IPS-15b (cell line): Measurements from ENCODE around the gene BCL3.

ENCODE experiments used
- H3K27me3 ChIP-seq: one replicate; pipeline ENCODE4 v1.6.1; 2013; ENCODE audit warnings: low read length; ENCODE audit not compliant: control insufficient read depth, insufficient read depth
- H3K36me3 ChIP-seq: one replicate; pipeline ENCODE4 v1.6.1; 2013; ENCODE audit warnings: low read length; ENCODE audit not compliant: control insufficient read depth, insufficient read depth
- H3K4me1 ChIP-seq: one replicate; pipeline ENCODE4 v1.6.1; 2013; ENCODE audit warnings: mild to moderate bottlenecking, low read length; ENCODE audit not compliant: control insufficient read depth, insufficient read depth
- H3K4me3 ChIP-seq: one replicate; pipeline ENCODE4 v1.5.1; 2013; ENCODE audit warnings: low read depth, low read length
- H3K9ac ChIP-seq: one replicate; pipeline ENCODE4 v1.6.1; 2013; ENCODE audit warnings: low read depth, mild to moderate bottlenecking, low read length
- H3K9me3 ChIP-seq: one replicate; pipeline ENCODE4 v1.6.1; 2013; ENCODE audit warnings: mild to moderate bottlenecking, low read length; ENCODE audit not compliant: control insufficient read depth, insufficient read depth

The BCL3 gene

DNA sequence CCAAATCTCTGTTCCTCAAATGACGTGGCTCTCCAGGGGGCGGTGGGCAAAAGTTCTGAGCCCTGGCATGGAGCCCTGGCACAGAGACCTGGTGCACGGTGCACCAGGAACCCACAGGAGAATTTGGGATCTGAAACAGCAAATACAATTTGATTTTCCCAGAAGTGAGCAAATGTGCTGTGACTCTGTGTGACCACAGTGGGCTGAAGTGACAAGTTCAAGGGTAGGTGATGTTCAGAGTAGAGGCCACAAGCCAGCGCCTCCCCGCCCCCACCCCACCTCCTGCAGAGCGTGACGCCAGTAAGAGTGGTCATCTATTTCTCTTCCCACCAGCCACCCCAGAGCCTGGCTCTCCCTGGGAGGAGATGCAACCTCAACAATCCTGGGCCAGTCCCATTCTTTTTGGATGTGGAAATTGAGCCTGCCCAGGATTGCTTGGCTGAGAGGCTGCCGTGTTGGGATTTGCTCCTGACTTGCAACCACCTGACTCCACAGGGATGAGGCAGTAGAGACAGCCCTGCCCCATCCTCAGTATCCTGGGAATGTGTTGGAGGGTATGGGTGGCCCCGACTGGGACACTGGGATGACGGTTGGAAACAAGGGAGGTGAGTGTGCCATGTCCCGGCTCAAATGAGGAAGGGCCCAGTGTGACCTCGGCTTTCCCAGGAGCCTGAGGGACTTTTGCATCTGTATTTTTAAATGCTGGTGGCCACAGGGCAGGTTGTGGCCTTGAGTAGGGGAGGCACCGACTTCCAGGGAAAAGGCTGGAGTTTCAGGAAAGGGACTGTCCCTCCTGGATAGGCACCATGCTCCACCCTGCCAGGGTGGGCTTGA, 11.1 kb upstream of the BCL3 start:
- no peak overlapping the region for H3K4me3 ChIP-seq
- H3K4me1 ChIP-seq = peaks cover 4% of the 10 kb centered on the region
- H3K27me3 ChIP-seq = peaks cover 3% of the 10 kb centered on the region
- H3K9me3 ChIP-seq = no peaks in the 10 kb centered on the region
- no peaks in the 10 kb centered on the region for H3K36me3 ChIP-seq
- no peak overlapping the region for H3K9ac ChIP-seq

DNA sequence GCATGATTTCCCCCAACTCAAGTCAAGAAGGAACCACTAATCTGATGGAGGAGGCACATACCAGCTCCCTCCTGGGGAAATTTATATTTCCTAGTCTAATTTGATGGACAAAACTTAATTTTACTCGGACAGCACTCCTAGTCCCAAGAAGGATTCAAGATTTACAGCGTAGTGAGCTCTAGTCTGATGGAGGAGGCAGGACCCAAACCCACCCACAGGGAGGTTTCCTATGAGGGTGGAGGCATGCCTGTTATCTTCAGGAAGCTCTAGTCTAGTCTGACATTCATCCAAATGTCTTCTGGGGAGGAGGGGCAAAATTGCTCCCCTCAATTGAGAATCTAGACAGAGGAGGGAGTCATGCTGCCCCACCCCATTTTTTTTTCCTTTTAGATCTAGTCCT, 10.4 kb upstream of the BCL3 start:
- no peaks in the 10 kb centered on the region for H3K36me3 ChIP-seq
- no peaks in the 10 kb centered on the region for H3K9me3 ChIP-seq
- H3K4me3 ChIP-seq = no peak overlapping the region
- H3K27me3 ChIP-seq = peaks cover 3% of the 10 kb centered on the region
- H3K9ac ChIP-seq = no peak overlapping the region
- H3K4me1 ChIP-seq = peaks cover 4% of the 10 kb centered on the region

DNA sequence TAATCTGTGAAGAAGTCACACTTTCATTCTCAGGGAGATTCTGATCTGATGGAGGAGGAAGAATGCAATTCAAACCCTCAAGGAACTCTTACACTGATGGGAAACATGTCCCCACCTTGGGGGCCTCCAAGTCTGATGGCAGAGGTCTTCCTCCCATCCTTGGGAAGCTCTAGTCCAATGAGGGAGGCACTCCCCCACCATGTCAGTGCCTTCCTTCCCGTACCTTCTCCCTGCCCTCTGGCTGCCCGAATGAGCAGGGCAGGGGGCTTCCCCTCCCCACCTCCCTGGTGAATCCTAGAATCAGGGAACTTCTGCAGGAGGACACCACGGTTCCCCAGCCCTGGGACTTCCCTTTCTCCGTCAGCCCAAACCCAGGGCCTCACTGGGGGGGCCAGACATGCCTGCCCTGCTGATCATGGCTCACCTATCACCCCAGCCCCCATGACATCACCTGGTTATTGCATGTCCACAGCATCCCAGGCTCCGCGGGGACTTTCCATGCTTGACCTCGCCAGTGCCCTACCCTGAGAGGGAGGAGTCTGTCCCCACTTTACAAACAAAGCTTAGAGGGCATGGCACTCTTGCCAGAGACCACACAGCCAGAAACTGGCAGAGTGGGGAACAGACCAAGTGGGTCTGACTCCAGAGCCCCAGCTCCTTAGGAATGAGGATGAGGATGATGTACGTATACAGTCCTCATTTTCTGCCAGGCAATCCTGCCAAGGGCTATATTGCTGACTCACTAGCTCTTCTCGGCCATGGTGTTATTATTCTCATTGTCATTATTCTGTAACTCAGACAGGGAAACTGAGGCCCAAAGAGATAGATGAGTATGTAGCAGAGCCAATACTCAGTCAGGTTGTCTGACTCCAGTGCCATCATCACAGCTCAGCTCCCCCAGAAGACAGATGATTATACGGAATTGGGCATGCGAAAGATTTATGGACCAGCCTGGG, 9.6 kb upstream of the BCL3 start:
- H3K9me3 ChIP-seq = no peaks in the 10 kb centered on the region
- H3K27me3 ChIP-seq = peaks cover 5% of the 10 kb centered on the region
- no peaks in the 10 kb centered on the region for H3K36me3 ChIP-seq
- H3K4me1 ChIP-seq = peaks cover 4% of the 10 kb centered on the region
- H3K9ac ChIP-seq = no peak overlapping the region
- H3K4me3 ChIP-seq = no peak overlapping the region

DNA sequence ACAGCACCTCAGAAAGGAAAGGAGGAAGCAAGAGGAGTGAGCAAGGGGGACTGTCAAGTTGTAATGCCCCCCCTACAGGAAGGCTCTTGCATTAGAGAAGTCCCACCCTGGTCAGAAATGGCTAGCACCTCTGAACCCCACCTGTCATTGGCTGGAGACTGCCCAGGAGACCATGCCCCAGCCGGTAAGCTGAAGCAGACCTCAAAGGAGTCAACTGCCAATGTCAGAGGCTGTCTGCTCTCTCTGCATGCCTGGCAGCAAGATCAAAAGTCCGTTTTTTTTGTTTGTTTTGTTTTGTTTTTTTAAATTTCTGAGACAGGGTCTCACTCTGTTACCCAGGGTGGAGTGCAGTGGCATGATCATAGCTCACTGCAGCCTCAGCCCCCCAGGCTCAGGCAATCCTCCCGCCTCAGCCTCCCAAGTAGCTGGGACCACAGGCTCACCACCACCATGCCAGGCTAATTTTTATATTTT, 8.1 kb upstream of the BCL3 start:
- Histone ChIP-seq H3K4me1 (peaks cover 6% of the 10 kb centered on the region), H3K4me3 (no peak overlapping the region), H3K36me3 (no peaks in the 10 kb centered on the region), H3K9ac (no peak overlapping the region), H3K9me3 (no peaks in the 10 kb centered on the region), H3K27me3 (peaks cover 9% of the 10 kb centered on the region)

DNA sequence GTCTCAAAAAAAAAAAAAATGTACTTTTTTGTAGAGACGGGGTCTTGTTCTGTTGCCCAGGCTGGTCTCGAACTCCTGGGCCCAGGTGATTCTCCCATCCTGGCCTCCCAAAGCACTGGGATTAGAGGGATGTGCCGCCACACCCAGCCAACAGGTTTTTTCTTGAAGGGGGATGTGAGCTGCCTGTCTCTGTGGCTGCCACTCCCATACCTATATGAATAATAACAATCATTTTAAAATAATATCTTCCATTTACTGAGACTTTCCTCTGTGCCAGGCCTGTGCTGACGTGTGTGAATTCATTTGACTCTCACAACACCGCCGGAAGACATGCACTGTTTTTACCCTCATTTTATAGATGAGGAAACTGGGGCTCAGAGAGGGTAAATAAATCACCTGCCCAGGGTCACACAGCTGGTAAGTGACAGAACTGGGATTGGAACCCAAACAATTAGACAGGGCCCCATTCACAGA, 7.2 kb upstream of the BCL3 start:
- H3K36me3 ChIP-seq = no peaks in the 10 kb centered on the region
- no peak overlapping the region for H3K9ac ChIP-seq
- H3K27me3 ChIP-seq = peaks cover 18% of the 10 kb centered on the region
- no peaks in the 10 kb centered on the region for H3K9me3 ChIP-seq
- H3K4me3 ChIP-seq = no peak overlapping the region
- peaks cover 8% of the 10 kb centered on the region for H3K4me1 ChIP-seq

DNA sequence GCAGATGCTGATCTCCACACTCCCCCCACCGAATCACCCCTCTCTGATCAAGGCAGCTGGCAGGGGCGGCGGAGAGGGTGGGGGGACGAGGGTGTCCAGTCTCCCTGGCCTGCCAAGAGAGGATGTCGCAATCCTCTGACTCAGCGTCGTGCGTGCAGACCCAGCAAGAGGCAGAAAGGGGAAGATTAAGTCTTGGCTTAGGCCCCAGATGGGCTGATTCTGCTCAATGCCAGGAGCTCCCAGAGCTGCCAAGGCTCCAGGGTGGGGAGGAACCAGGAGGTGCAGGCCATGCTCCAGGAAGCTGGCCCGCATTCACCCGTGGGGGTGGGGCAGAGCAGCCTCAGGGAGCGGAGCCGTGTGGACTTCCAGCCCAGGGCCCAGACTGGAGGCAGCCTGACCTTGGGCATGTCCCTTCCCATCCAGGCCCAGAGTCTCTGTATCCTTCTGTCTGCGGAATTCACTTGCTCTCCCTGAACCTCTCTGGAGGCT, 6.6 kb upstream of the BCL3 start:
- H3K4me3 ChIP-seq = no peak overlapping the region
- no peaks in the 10 kb centered on the region for H3K36me3 ChIP-seq
- H3K9me3 ChIP-seq = no peaks in the 10 kb centered on the region
- no peak overlapping the region for H3K9ac ChIP-seq
- peaks cover 8% of the 10 kb centered on the region for H3K4me1 ChIP-seq
- peaks cover 24% of the 10 kb centered on the region for H3K27me3 ChIP-seq

DNA sequence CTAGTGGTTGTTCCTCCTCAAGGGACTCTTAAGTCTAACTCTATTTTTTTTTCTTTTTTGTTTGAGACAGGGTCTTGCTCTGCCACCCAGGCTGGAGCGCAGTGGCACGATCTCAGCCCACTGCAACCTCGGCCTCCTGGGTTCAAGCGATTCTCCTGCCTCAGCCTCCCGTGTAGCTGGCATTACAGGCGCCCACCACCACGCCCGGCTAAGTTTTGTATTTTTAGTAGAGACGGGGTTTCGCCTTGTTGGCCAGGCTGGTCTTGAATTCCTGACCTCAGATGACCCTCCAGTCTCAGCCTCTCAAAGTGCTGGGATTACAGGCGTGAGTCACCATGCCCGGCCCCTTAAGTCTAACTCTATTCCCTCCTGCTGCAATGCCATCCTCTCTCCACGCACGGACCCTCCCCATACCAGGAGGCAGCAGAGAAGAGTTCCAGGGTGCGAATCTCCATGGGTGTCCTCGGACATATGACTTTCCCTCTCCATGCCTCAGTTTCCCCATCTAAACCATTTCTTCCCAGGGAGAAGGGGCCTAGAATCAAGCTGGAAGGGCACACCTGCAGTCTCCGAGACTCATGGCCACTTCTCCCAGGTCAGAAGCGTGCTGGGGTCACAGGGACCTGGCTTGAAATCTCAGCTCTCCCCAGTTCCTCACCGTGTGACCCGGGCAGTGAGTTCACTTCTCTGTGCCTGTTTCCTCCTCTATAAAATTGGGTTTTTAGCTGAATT, 6.0 kb upstream of the BCL3 start:
- peaks cover 27% of the 10 kb centered on the region for H3K27me3 ChIP-seq
- no peaks in the 10 kb centered on the region for H3K36me3 ChIP-seq
- H3K9me3 ChIP-seq = no peaks in the 10 kb centered on the region
- H3K4me1 ChIP-seq = peaks cover 8% of the 10 kb centered on the region
- no peak overlapping the region for H3K4me3 ChIP-seq
- no peak overlapping the region for H3K9ac ChIP-seq

DNA sequence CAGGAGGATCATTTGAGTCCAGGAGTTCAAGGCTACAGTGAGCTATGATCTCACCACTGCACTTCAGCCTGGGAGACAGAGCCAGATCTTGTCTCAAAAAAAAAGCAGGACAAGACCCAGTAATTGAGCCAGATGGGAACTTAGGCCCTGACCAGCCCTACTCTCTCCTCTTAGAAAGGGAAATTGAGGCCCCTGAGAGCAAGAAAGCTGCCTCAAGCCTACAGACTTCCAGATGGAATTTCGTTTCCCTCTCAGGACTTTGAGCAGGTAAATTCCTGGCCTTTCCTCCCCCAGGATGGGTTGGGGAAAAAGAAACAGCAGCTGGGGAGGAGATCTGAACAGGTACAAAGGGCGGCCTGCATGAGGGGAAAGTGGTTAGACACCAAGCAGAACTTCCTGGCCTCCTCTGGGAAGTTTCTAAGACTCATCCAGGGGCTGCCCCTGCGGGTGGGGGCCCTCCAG, 3.6 kb upstream of the BCL3 start:
- Histone ChIP-seq H3K9me3 (no peaks in the 10 kb centered on the region), H3K4me1 (peaks cover 8% of the 10 kb centered on the region), H3K36me3 (no peaks in the 10 kb centered on the region), H3K27me3 (peaks cover 38% of the 10 kb centered on the region), H3K9ac (no peak overlapping the region), H3K4me3 (no peak overlapping the region)

DNA sequence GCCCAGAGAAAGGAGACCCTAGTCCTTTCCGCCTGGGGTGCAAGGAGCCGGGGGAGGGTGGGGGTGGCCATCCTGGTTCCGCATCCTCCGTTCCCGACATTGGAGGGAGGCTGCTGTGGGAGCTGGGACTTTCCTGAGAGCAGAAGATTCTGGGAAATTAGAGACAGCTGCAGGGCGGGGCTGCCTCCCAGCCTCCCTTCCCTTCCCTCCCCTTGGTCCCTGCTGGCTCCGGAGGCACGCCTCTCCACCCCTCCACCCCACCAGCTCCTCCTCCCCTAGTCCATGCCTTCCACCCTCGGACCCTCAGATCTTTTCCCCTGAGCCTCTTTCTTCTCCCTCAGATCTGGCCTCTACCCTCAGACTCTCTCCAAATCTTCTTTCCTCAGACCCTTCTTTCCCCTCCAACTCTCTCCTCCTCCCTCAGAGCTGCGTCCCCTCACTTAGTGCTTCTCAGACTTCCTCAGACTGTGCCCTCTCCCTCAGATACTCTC, 3.1 kb upstream of the BCL3 start:
- H3K4me3 ChIP-seq = no peak overlapping the region
- no peaks in the 10 kb centered on the region for H3K9me3 ChIP-seq
- H3K4me1 ChIP-seq = peaks cover 8% of the 10 kb centered on the region
- H3K9ac ChIP-seq = no peak overlapping the region
- no peaks in the 10 kb centered on the region for H3K36me3 ChIP-seq
- peaks cover 41% of the 10 kb centered on the region for H3K27me3 ChIP-seq

DNA sequence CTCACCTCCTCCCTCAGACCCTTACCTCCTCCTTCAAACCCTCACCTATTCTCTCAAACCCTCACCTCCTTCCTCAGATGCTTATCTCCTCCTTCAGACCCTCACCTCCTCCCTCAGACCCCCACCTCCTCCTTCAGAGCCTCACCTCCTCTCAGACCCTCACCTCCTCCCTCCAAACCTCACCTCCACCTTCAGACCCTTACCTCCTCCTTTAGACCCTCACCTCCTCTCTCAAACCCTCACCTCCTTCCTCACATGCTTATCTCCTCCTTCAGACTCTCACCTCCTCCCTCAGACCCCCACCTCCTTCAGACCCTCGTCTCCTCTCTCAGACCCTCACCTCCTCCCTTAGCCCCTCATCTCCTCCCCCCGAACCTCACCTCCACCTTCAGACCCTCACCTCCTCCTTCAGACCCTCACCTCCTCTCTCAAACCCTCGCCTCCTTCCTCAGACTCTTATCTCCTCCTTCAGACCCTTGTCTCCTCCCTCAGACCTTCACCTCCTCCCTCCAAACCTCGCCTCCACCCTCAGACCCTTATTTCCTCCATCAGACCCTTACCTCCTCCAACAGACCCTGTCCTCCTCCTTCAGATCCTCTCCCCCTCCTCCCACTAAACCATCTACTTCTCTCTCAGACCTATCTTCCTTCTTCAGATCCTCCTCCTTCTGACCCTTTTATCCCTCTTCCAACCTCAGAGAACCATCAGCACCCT, 2.5 kb upstream of the BCL3 start:
- Histone ChIP-seq H3K36me3 (no peaks in the 10 kb centered on the region), H3K4me3 (no peak overlapping the region), H3K4me1 (peaks cover 8% of the 10 kb centered on the region), H3K27me3 (peaks cover 47% of the 10 kb centered on the region), H3K9ac (no peak overlapping the region), H3K9me3 (no peaks in the 10 kb centered on the region)
